Adrenal gland (tissue), 19 donors: ENCODE data around the gene BRAT1. TPM values are rescaled to one million over a fixed set of nuclear protein-coding genes. Genes with fewer than 3 reads are reported as not detected.

Source experiments
- DNase-seq, 7 donors: peaks; one replicate each; pipeline ENCODE4 v3.0.0-alpha.2; 2019 to 2020
- H3K27ac ChIP-seq, 5 donors: fragments of 200-600 bp; sonication (generic) in 4 of 5; 1 replicate in 3 of 5; 2 replicates in 2 of 5; pipeline versions ENCODE4 v1.5.1 to v1.8.0; 2016 to 2020; ENCODE audit warnings: mild to moderate bottlenecking in 1 of 5
- H3K27me3 ChIP-seq: fragments of 200-600 bp; 2 replicates; pipeline ENCODE4 v1.8.0; 2021
- H3K36me3 ChIP-seq, 2 donors: fragments of 200-600 bp; replicated peaks in 1 of 2; 1 replicate in 1 of 2; 2 replicates in 1 of 2; pipeline versions ENCODE4 v1.5.1 to v1.8.0; 2018 to 2022
- H3K4me1 ChIP-seq, 2 donors: fragments of 200-600 bp; replicated peaks in 1 of 2; 1 replicate in 1 of 2; 2 replicates in 1 of 2; pipeline versions ENCODE4 v1.5.1 to v1.8.0; 2018 to 2021
- H3K4me3 ChIP-seq, 4 donors: fragments of 200-600 bp; sonication (generic) in 3 of 4; one replicate each; pipeline ENCODE4 v1.5.1; 2016 to 2018
- H3K9me3 ChIP-seq, 3 donors: fragments of 200-600 bp; sonication (generic) in 1 of 3; replicated peaks in 1 of 3; 1 replicate in 2 of 3; 2 replicates in 1 of 3; pipeline versions ENCODE4 v1.5.1 to v1.8.0; 2016 to 2021
- POLR2A ChIP-seq, 2 donors: fragments of 450-650 bp; IDR thresholded peaks; one replicate each; pipeline ENCODE4 v1.6.1; 2017; ENCODE audit warnings: antibody characterized with exemption in 2 of 2, mild to moderate bottlenecking in 2 of 2, moderate library complexity in 1 of 2
- WGBS, 4 donors: extraction: QIAGEN DNeasy Blood & Tissue Kit in 2 of 4; methylation state at CpG; one replicate each; pipeline versions ENCODE4 v1.1.5 to v1.1.7; 2013 to 2017; 5-methylcytosine and 5-hydroxymethylcytosine counted together
- intact Hi-C, 2 donors: fragments of 100-400 bp; cut with DNase I; formaldehyde crosslinking; loops; one replicate each; pipeline versions ENCODE4 v1.14.1 to v1.15.0; 2022 to 2023
- long read RNA-seq, 10 donors: library from polyadenylated mRNA in 3 of 10; unstranded in 2 of 10; stranded (forward) in 1 of 10; transcript quantifications; one replicate each; pipeline ENCODE4 v2.0.0 and lab custom pipeline, GENCODE V29; 2021 to 2026
- polyA plus RNA-seq, 3 donors: library from polyadenylated mRNA; stranded (reverse); fragments of 200-250 nt in 2 of 3; fragments of 350-450 nt in 1 of 3; fragmentation: Illumina TruSeq in 1 of 3; extraction: RNeasy Lipid Tissue Mini Kit (QIAGEN cat#74804) in 1 of 3; gene quantifications; one replicate each; pipeline ENCODE4 v1.2.3, GENCODE V29; 2013 to 2014
- total RNA-seq, 9 donors: library from RNA; depleted of rRNA in 4 of 9; stranded (reverse); fragments of >200 nt in 4 of 9; fragments of 120-200 nt in 1 of 9; fragmentation: NEBNext Ultra II Directional in 1 of 9; extraction: Animal tissue kit (Norgen Biotek cat#: 25700) in 1 of 9; gene quantifications; one replicate each; pipeline versions ENCODE4 v1.1.0 to v1.2.4, GENCODE V29; 2013 to 2023
- TF ChIP-seq, protein P1 (sequence below), 6 experiments: fragments of 450-650 bp in 4 of 6; fragments of 200-600 bp in 2 of 6; sonication (generic) in 1 of 6; IDR thresholded peaks; 1 replicate in 5 of 6; 2 replicates in 1 of 6; pipeline versions ENCODE4 v1.5.1 to v1.8.0; 2016 to 2021; ENCODE audit warnings: antibody characterized with exemption in 6 of 6, mild to moderate bottlenecking in 2 of 6, moderate library complexity in 1 of 6
- donor health status: healthy with polysubstance abuse.
- donor health status: Bipolar disorder and iron deficiency.
- donor health status: DM: yes; HTN: yes; CAD: no.
- donor health status: DM: no; HTN: no; CAD: no.
- donor health status: DM: no; HTN: no; CAD: no.
- donor health status: DM: yes; HTN: yes; CAD: no.

BRAT1 gene
- total RNA-seq (10 to 100 TPM; 23.2 to 88.6 (median 68.5) TPM), polyA plus RNA-seq (100 to 1,000 TPM in 2 of 3 donors, 1 to 10 TPM in 1; 3.7 to 120 (median 101) TPM)
- long read RNA-seq, donor 1, partial matches to known transcripts = 0 of 2 reads
- long read RNA-seq, donor 1, other reads (novel, unspliced or antisense) = 0 of 2 reads
- long read RNA-seq, donor 2 = 0 reads
- long read RNA-seq, donor 3, partial matches to known transcripts = 0 of 1 reads
- long read RNA-seq, donor 3, other reads (novel, unspliced or antisense) = 0 of 1 reads
- long read RNA-seq, donor 4, transcript BRAT1-201 (14 exons, 2,915 nt) = major isoform, 13 of 34 reads
- long read RNA-seq, donor 4, partial matches to known transcripts = 14 of 34 reads
- long read RNA-seq, donor 4, other reads (novel, unspliced or antisense) = 7 of 34 reads
- long read RNA-seq, donor 5, full-length matches to known transcripts = 187 of 464 reads
- long read RNA-seq, donor 5, partial matches to known transcripts = 126 of 464 reads
- long read RNA-seq, donor 5, other reads (novel, unspliced or antisense) = 151 of 464 reads
- long read RNA-seq, donor 6, transcript BRAT1-201 (14 exons, 2,915 nt) = major isoform, 15 of 37 reads
- long read RNA-seq, donor 6, partial matches to known transcripts = 5 of 37 reads
- long read RNA-seq, donor 6, other reads (novel, unspliced or antisense) = 17 of 37 reads
- long read RNA-seq, donor 7 = 0 reads
- long read RNA-seq, donor 8, transcript BRAT1-201 (14 exons, 2,915 nt) = major isoform, 5 of 12 reads
- long read RNA-seq, donor 8, partial matches to known transcripts = 7 of 12 reads
- long read RNA-seq, donor 8, other reads (novel, unspliced or antisense) = 0 of 12 reads
- long read RNA-seq, donor 9 = 0 reads
- long read RNA-seq, donor 10, partial matches to known transcripts = 0 of 1 reads
- long read RNA-seq, donor 10, other reads (novel, unspliced or antisense) = 0 of 1 reads

DNA sequence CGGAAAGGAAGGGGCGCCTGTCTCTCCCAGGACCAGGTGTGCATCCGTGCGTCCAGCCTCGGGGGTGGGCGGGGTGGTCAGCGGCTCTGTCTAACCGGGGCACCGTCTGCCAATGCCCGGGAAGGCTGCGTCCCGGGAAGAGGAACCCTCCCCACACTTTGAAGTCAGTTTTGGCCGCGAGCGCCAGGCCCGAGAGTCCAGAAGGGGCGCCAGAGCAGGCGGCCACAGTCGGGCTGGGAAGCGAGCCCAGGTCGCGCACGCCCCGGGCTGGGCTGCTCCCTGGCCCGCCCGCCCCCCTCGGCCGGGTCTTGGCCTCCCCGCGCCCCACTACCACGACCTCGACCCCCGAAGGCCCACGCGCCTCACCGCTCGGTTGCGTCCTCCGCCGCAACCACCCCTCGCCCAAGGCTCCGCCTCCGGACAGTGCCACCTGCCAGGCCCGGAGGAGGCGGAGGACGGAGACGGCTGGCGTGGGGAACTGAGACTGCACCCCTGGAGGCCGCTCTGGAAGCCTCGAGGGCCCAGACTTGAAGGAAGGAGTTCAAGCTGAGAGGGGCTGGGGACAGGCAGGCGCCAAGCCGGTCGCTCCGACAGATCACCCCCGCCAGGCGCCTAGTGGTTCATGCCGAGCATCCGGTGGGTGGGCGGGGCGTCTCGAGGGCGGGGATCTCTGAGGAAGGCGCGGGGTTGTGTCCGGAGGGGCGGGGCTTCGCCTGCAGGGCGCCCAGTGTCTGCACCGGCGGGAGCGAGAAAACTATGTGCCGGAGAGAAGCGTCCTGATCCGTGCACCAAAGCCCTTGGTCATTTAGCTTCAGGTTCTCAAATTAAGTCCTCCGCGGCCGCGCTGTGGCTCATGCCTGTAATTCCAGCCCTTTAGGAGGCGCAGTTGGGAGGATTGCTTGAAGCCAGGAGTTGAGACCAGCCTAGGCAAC lies at the start of gene BRAT1:
TSS of gene BRAT1 (minus strand) at position 404 of the 932 bp plus-strand sequence. CDS start 1,093 bp downstream, outside the sequence.
- Histone ChIP-seq H3K4me1 (peaks cover 28 to 58% of the 10 kb centered on the region in 2 donors), H3K9me3 (no peaks in the 10 kb centered on the region), H3K36me3 (peaks cover 0 to 6% of the 10 kb centered on the region in 2 donors), H3K27ac (peak within 1 kb of the TSS; percentile 95 to 99 (median 98)), H3K27me3 (no peaks in the 10 kb centered on the region), H3K4me3 (peak within 1 kb of the TSS; percentile 59 to 78 (median 67))
- intact Hi-C loops = no loop called here
- peak; percentile 50 to 68 for TF ChIP-seq POLR2A (IDR thresholded peaks at IDR 0.05)
- TF ChIP-seq, protein P1, sequence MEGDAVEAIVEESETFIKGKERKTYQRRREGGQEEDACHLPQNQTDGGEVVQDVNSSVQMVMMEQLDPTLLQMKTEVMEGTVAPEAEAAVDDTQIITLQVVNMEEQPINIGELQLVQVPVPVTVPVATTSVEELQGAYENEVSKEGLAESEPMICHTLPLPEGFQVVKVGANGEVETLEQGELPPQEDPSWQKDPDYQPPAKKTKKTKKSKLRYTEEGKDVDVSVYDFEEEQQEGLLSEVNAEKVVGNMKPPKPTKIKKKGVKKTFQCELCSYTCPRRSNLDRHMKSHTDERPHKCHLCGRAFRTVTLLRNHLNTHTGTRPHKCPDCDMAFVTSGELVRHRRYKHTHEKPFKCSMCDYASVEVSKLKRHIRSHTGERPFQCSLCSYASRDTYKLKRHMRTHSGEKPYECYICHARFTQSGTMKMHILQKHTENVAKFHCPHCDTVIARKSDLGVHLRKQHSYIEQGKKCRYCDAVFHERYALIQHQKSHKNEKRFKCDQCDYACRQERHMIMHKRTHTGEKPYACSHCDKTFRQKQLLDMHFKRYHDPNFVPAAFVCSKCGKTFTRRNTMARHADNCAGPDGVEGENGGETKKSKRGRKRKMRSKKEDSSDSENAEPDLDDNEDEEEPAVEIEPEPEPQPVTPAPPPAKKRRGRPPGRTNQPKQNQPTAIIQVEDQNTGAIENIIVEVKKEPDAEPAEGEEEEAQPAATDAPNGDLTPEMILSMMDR (IDR thresholded peaks at IDR 0.05) = peak in 4 of 6 experiments; percentile 8 to 43 (median 24)
- DNase-seq = peak; percentile 97 to 99 (median 98)
- 0 to 1% (median 0%) methylated on average over 3 to 78 of the region's 79 CpGs for whole genome bisulfite sequencing, 4 donors

DNA sequence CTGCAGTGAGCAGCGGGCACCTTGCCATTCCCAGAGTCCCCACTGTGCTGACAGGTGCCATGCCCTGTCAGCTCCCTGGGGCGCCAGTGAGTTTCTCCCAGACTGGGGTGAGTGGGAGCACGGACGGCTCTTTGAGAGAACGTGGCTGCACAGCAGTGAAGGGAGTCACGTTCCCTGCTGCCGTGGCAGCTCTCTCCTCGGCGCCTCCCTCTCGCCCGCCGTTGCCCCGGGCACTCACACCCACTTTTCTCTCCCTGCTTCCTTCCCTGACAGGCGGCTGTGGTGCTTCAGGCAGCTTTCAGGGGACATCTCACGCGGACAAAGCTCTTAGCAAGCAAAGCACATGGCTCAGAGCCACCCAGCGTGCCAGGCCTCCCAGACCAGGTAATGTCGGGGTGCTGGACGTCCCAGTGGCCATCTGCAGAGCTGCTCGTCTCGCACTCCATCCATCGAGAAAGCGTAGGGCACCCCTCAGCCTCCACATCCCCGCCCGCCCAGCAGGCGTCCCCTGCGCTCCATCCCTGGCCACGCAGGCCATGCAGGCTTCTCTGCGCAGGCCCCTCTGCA lies 49.4 kb upstream of the BRAT1 start:
- Histone ChIP-seq H3K4me3 (no peak overlapping the region), H3K4me1 (peaks cover 0 to 24% of the 10 kb centered on the region in 2 donors), H3K9me3 (no peaks in the 10 kb centered on the region), H3K27ac (no peak overlapping the region), H3K36me3 (peaks cover 0 to 12% of the 10 kb centered on the region in 2 donors), H3K27me3 (no peaks in the 10 kb centered on the region)
- peak in 1 of 7 donors; percentile 77 for DNase-seq
- TF ChIP-seq, protein P1 (IDR thresholded peaks at IDR 0.05) = no peak
- TF ChIP-seq POLR2A (IDR thresholded peaks at IDR 0.05) = no peak
- intact Hi-C loops = no loop called here
- WGBS, 4 donors = 94 to 96% (median 95%) methylated on average over 21 to 29 of the region's 29 CpGs

DNA sequence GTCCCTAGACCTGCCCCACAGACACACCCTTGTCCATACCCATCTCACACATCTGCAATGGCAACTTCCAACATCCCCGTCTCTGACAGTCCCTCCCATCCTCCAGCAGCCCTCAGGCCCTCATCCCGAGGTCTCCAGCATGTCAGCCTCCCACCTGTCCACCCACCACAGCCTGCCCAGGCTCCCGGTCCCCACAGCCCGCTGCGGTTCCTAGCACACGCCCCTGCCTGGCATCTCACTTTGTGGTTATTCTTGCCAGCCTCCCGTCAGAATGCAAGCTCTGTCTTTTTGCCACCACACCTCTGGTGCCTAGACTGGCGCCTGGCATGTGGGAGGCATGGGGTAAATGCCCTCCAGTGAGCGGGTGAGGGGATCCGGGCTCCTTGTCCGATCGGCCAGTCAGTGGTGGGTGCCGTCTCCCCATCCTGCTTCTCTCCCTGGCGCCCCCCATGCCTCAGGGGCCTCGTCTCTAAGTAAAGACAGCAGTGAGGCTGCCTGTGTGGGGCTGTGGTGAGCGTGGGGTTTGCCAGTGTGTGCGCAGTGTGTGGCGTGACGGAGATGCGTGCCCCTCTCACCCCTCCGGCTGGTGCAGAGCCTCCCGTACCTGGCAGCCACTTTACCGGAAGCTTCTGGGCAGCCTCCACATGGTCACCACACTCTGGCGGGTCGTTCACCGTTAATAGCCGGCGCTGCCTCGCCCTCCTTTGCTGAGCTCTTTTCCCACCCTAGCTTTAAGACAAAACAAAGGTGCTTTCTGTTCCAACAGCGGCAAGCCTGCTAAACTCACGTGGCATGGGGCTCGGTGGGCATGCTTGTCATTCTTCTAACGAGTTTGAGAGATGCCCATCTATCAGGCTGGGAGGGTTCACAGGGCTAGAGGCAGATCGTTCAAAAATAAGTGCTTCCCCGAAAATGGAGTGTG lies 48.0 kb upstream of the BRAT1 start:
- Histone ChIP-seq H3K27ac (no peak overlapping the region), H3K9me3 (no peaks in the 10 kb centered on the region), H3K4me1 (peaks cover 0 to 21% of the 10 kb centered on the region in 2 donors), H3K36me3 (peaks cover 0 to 26% of the 10 kb centered on the region in 2 donors), H3K4me3 (no peak overlapping the region), H3K27me3 (no peaks in the 10 kb centered on the region)
- TF ChIP-seq, protein P1 (IDR thresholded peaks at IDR 0.05) = no peak
- no peak for TF ChIP-seq POLR2A (IDR thresholded peaks at IDR 0.05)
- no peak for DNase-seq
- intact Hi-C loops = no loop called here
- 95 to 96% (median 96%) methylated on average over 27 to 35 of the region's 35 CpGs for WGBS, 4 donors
